ENCODE measurements around the gene CPNE5.
"Not testable (repeated sequence)": the region's sequence is repeated elsewhere in the genome, so short reads cannot be mapped to it uniquely, and the experiment has no call there.

CPNE5 gene

DNA sequence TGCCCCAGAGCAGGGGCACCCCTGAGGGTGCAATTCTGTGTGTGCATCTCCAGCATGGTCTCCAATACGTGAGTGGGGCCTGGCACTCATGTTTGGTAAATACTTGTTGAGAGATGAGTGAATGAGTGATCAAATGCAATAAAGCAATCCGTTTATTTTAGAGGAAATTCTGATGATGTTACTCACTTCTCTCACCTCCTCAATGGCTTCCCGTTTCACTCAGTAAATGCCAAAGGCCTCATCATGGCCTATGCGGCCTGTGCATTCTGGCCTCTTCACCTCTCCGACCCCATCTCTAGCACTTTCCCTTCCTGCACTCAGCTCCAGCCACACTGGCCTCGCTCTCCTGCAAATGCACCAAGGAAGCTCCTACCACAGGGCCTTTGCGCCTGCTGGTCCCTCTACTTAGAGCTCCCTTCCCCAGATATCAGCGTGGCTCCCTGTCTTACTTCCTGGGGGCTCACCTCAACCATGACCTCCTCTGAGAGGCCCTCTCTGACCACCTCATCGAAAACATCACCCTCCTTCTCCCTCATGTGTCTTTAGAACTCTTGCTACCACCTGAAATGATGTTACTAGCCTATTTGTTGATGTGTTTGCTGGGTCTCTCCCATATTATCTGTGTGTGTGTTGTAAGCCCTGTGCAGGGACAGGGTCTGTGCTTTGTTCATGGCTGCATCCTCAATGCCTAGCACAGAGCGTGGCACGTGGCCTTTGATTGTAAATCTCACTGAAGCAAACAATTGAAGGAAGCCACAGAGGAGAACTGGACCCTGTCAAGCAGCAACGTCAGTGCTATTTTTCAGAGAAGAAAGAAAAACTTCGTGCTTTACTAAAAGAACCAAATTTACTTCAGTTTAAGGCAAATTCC lies 99.1 kb downstream of the CPNE5 start:
- no peak for DNase-seq

- DNase-seq = no peak
Measured at GRCh38 chr6:36738108-36738507, 101.1 kb downstream of the CPNE5 start.

- DNase-seq = no peak
Measured at GRCh38 chr6:36737043-36737785, 102.0 kb downstream of the CPNE5 start.

DNA sequence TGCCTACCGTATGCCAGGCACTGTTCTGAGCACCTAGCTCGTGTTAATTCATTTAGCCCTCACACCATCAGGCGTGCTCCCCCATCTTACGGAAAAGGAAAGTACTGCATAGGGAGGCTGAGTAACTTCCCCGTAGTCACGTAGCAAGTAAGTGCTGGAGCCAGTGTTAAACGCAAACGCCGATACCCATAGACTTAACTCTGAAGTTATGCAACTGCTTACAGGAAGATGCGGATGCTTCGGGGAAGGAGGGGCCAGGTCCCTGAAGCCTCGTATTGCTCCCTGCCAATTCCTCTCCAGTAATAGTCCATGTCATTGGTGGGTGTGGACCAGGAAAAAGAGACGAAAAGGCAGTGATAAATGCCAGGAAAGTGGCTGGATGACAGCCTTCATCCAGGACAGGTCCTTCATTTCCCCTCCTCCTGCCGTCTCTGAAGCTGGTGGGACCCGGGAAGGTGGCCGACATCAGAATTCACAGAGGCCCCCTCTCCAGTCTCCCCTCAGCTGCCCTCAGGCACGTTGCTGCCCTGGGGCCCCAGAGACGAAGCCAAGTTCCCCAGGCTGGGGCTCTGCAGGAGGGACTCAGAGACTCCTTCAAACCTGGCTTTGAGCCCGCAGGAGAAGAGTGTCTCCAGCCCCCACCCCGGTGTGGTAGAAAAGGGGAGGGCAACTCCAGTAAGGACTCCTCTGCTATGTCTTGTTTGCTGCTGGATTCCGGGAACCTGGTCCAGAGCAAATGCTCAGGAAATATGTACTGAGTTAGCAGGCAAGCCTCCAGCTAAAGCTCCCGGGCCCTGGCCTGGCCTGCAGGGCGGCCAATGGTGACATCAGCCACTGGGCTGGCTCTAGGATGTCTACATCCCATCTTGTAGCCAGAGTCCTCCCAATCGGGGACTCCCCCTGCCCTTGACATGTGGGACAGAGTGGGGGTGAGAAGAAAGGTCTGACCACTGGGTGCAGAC lies 103.9 kb downstream of the CPNE5 start:
- no peak for DNase-seq

DNA sequence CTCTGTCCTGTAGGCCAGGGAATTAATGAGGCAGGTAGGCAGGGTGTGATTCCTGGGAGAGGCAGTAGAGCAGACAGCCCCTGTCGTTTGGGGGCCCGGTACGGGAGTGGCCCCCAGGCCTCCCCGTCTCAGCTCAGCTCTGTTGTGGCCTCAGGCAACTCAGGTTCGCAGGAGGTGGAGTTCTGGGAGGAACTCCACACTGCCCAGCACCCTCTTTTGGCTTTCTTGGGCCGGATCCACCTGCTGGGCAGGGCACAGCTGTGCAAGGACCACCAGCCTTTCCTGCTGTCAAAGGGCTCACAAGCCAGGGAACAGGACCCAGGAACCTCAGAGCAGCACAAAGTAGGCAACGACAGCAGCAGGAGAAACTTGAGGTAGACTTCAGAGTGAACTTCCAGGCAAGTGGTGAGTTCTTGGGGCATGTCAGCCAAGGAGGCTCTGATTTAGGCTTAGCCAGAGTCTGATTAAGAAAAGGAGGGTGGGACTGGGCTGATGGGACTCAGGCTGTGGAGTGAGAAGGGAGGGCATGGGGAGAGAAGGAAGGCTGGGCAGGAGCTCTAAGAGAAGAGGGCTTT lies 104.7 kb downstream of the CPNE5 start:
- DNase-seq = no peak

DNA sequence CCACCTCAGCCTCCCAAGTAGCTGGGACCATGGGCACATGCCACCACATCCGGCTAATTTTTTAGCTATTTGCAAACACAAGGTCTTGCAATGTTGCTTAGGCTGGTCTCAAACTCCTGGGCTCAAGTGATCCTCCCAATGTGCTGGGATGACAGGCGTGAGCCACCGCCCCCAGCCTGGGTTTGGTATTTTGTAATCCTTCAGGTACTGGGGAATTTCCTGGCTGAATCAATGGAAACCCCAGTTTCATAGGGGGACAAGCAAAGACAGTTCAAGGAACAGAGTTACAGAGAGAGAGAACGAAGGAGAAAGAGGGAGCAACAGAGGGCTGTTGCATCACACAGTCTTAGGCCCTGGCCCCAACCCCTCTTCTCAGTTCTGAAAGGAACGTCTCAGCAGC lies 105.9 kb downstream of the CPNE5 start:
- no peak for DNase-seq

GRCh38 chr6:36731622-36732310 lies 107.5 kb downstream of the CPNE5 start:
- DNase-seq = no peak

DNA sequence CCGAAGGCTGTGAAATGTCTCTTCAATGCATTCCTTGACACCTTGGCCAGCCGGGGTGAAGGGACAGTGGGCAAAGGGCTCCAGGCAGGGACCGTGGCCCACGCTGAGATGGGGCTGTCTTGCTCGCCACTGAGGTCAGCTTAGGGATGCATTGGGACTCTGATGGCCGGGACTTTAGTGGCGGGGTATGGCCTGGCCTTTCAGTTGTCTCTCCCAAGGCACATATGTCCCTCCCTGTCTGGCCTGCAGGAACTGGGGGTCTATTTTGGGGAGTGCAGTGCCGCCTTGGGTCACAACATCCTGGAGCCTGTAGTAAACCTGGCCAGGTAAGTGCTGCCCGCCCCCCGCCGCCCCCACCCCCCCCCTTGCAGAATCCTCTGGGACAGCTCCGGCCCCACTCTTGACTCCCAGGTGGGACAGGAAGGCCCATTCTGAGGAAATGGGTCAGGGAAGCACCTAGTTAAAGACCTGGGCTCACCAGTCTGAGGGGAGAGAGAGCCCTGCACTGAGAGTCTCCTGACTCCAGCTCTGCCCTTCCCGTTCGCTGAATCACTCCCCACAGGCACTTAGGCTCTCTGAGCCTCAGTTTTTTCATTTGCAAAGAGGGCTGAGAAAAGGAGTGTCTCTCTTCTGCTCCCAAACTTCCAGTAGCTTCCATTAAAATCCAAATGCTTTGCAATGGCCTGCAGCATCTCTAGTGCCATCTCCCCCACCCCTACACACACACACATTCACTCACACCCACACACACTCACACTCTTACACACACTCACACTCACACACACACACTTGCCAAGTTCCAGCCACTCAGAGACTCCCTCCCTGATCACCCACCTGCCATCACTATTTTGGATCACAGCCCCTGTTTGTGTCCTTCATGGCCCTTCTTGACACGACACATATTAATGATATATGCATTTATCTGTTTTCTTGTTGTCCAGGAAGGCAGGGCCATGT lies 108.5 kb downstream of the CPNE5 start:
- DNase-seq = no peak

GRCh38 chr6:36729161-36729524 lies 110.1 kb downstream of the CPNE5 start:
- DNase-seq = no peak

DNA sequence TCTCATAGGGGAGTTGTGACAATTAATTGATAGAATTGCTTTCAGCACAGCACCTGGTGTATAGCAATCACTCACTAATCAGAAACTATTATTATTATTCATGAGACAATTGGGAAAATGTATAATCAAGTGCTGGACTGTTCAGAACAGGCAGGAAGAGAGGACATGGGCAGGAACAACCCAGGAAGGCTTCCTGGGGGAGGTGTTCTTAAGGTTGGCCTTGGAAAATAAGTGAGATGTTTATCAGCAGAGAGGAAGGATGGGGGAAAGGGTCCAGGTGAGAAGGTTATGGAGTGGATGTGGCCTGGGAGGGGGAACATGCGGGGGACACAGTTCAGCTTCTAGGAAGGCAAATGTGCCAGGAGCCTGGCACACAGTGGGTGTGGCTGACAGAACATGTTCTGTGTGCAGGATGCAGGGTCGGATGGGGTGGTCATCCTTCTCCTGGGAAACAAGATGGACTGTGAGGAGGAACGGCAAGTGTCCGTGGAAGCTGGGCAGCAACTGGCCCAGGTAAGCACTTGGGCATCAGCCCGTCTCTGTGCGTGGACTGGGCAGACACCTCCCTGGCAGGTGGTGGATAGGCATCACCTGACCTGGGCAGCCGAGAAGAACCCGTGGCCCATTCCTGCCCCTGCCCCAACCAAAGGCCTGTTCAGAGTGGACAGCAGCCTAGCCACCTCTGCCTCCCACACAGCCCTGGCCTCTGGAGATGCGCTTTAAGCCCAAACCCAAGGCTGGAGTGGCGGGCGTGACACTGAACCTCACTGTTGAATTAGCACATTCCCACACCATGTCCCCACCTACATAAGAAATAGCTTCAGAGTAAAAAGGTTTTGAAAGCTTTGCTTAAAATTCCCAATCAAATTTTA lies 110.7 kb downstream of the CPNE5 start:
- no peak for DNase-seq

DNA sequence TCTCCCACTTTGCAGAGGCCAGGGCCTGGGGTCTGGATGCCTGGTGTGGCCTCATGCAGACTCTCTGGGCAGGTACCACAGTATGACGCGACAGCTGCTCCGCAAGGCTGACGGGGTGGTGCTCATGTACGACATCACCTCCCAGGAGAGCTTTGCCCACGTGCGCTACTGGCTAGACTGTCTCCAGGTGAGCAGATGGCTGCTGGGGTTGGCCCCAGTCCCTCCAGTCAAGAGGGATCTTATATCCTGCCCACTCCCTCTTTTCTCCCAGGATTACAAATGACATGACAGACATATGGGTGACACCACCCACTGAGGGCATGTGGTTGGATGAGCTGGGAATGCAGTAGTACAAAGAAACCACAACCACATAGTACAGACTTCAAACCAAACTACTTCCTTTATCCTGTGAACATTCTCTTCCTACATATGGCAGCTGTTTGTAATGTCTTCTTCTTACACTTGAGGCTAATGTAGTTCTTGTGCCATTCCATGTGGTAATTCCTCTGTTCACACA lies 111.7 kb downstream of the CPNE5 start:
- DNase-seq = no peak

DNA sequence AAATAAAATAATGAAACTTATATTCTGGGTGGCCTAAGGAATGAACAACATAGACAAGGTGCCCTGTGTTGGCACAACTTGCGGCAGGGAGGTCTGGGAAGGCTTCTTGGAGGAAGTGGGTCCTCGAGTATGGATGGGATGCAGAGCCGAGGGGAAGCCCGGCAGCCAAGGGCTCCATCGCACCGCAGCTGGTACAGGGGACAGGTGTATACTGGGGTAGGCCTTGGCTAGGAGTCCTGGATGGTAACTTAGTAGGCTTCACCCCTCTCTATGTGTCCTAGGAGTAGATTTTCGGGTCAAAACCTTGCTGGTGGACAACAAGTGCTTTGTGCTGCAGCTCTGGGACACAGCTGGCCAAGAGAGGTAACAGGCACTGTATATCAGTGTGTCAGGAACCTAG lies 113.7 kb downstream of the CPNE5 start:
- DNase-seq = no peak

DNA sequence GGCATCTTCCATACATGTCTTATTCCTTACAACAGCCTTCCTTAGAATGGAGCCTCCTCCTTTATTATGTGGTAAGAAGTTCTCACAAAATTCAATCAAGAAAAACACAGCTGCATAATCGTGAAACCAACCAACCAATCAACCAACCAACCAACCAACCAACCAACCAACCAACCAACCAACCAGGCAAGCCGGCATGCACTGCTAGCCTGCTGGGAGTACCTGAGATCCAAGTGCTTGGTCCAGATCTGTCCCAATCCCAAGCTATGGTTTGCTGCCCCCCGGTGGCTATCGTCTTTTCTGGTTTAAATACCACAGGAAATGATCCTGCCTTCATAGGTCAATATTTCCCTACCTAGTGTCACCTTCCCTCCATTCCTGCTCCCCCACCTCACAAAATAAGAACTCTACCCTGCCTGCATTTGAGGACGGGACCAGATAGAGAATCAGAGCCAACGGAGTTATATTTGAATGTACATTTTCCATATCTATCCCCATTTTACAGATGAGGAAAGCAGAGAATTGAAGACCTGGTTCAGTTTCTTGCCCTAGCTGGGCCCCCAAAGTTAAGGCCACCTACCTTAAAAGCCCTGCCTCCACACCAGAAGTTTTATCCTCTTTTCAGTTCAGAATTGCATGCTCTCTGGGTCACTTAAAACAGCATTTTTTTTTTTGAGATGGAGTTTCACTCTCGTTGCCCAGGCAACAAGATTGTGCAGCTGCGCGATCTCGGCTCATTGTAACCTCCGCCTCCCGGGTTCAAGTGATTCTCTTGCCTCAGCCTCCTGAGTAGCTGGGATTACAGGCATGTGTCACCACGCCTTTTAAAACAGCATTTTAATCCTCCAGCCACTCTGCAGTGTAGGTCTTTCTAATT lies 114.5 kb downstream of the CPNE5 start:
- DNase-seq = peak; percentile 19

- DNase-seq = not testable (repeated sequence)
Measured at GRCh38 chr6:36723992-36724391, 115.3 kb downstream of the CPNE5 start.

DNA sequence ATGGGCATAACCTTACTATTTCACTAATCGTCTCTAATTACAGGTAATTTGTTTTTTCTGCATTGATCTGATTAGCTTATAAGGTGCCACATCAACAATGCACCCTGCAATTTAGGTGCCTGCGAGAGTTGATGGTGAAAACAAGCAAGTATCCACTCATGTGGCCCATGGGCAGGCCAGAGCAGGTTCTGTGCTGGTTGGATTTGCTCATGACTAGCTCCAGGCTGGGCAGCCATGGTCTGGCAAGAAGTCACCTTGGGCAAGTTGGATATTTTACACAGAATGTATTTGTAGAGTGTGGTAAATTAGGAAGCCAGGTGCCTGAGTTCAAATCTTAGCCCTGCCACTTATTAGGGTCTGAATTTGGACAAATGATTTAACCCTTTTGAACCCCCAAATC lies 116.4 kb downstream of the CPNE5 start:
- DNase-seq = no peak

GRCh38 chr6:36722365-36722764 lies 116.9 kb downstream of the CPNE5 start:
- no peak for DNase-seq

DNA sequence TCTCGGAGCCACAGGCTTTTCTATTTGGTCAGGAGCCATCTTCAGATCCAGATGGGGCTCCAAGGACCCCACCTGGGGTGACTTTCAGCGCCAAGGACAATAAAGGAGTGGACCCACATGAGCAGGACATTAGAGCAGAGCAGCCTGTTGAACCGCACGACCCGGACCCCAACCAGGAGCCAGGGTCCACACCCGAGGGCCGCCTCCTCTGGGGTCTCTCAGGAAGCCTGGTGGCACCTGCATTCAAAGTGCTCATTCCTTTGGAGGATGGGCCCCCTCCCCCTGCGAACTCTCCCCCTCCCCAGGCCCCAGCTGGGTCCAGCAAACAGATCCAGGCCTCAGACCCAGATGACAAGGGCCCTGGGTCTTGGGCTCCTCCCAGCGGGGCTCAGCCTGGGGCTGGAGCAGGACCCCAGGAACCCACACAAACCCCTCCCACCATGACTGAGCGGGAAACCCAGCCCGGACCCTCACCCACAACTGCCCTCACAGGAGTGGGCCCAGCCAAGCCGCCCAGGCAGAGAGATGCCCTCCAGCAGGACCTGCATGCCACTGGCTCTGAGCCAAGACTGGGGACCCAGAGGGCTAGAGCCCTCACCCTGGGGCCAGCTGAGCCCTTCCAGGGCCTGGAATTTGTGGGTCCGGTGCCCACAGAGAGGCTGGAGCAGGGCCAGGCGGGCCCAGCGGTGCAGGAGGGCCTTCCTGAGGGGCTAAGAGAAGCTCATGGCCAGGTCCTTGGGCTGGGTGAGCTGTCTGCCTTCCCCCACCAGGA lies 117.7 kb downstream of the CPNE5 start:
- no peak for DNase-seq

All from NCI-H2227 treated with DMSO at 0.1 percent for 48 hours (cell line).